ENCODE measurements around the gene COX20. TPM values are rescaled to one million over a fixed set of nuclear protein-coding genes. Genes with fewer than 3 reads are reported as not detected.

Gene COX20
- total and polyA plus RNA-seq, 8 donors = 5.5 to 65.7 (median 50.4) TPM

- DNase-seq = no peak
- Histone ChIP-seq H3K27me3 (no peaks in the 10 kb centered on the region), H3K4me1 (peaks cover 5 to 71% (median 40%) of the 10 kb centered on the region in 4 donors), H3K36me3 (peaks cover 46 to 93% (median 86%) of the 10 kb centered on the region in 4 donors), H3K9me3 (no peaks in the 10 kb centered on the region), H3K4me3 (no peak overlapping the region), H3K27ac (no peak overlapping the region)
- no peak for TF ChIP-seq CTCF (IDR thresholded peaks at IDR 0.05)
- no peak for TF ChIP-seq EP300 (IDR thresholded peaks at IDR 0.05)
- no peak for TF ChIP-seq POLR2AphosphoS5 (IDR thresholded peaks at IDR 0.05)
- no peak for TF ChIP-seq POLR2A (IDR thresholded peaks at IDR 0.05)
- whole genome bisulfite sequencing, 5 donors = 61 to 79% (median 65%) methylated on average over 3 of the region's 3 CpGs
- intact Hi-C loops (cut with DNase I; ENCODE audit: low total_unique reads) = no loop called here
These were observed 14.8 kb downstream of the COX20 start for GRCh38 chr1:244850099-244850852.

GRCh38 chr1:244850896-244851295 lies 15.4 kb downstream of the COX20 start:
- intact Hi-C loops (cut with DNase I; ENCODE audit: low total_unique reads) = no loop called here
- H3K9me3 ChIP-seq = no peaks in the 10 kb centered on the region
- H3K27ac ChIP-seq = no peak overlapping the region
- no peak for DNase-seq
- TF ChIP-seq EP300 (IDR thresholded peaks at IDR 0.05) = no peak
- TF ChIP-seq CTCF (IDR thresholded peaks at IDR 0.05) = no peak
- no peak for TF ChIP-seq POLR2AphosphoS5 (IDR thresholded peaks at IDR 0.05)
- TF ChIP-seq POLR2A (IDR thresholded peaks at IDR 0.05) = no peak
- H3K27me3 ChIP-seq = no peaks in the 10 kb centered on the region
- WGBS, 5 donors = 92 to 100% (median 99%) methylated on average over 2 of the region's 2 CpGs
- peaks cover 46 to 93% (median 86%) of the 10 kb centered on the region in 4 donors for H3K36me3 ChIP-seq
- H3K4me3 ChIP-seq = no peak overlapping the region
- H3K4me1 ChIP-seq = peaks cover 11 to 78% (median 43%) of the 10 kb centered on the region in 4 donors

GRCh38 chr1:244851546-244852231 lies 16.2 kb downstream of the COX20 start:
- Histone ChIP-seq H3K4me3 (no peak overlapping the region), H3K27me3 (no peaks in the 10 kb centered on the region), H3K36me3 (peaks cover 46 to 93% (median 86%) of the 10 kb centered on the region in 4 donors), H3K4me1 (peaks cover 11 to 85% (median 47%) of the 10 kb centered on the region in 4 donors), H3K9me3 (no peaks in the 10 kb centered on the region), H3K27ac (no peak overlapping the region)
- intact Hi-C loops (cut with DNase I; ENCODE audit: low total_unique reads) = no loop called here
- no peak for DNase-seq
- WGBS, 5 donors = 87 to 93% (median 91%) methylated on average over 4 of the region's 4 CpGs
- TF ChIP-seq POLR2A (IDR thresholded peaks at IDR 0.05) = no peak
- TF ChIP-seq EP300 (IDR thresholded peaks at IDR 0.05) = no peak
- no peak for TF ChIP-seq POLR2AphosphoS5 (IDR thresholded peaks at IDR 0.05)
- no peak for TF ChIP-seq CTCF (IDR thresholded peaks at IDR 0.05)

- H3K27ac ChIP-seq = no peak overlapping the region
- peaks cover 55 to 94% (median 87%) of the 10 kb centered on the region in 4 donors for H3K36me3 ChIP-seq
- H3K27me3 ChIP-seq = no peaks in the 10 kb centered on the region
- TF ChIP-seq POLR2AphosphoS5 (IDR thresholded peaks at IDR 0.05) = no peak
- no peak for TF ChIP-seq POLR2A (IDR thresholded peaks at IDR 0.05)
- TF ChIP-seq EP300 (IDR thresholded peaks at IDR 0.05) = no peak
- no peak for TF ChIP-seq CTCF (IDR thresholded peaks at IDR 0.05)
- H3K9me3 ChIP-seq = no peaks in the 10 kb centered on the region
- H3K4me3 ChIP-seq = no peak overlapping the region
- intact Hi-C loops (cut with DNase I; ENCODE audit: low total_unique reads) = no loop called here
- DNase-seq = no peak
- WGBS, 5 donors = 84 to 100% (median 90%) methylated on average over 1 of the region's 1 CpG
- H3K4me1 ChIP-seq = peaks cover 11 to 93% (median 52%) of the 10 kb centered on the region in 4 donors
These were observed 17.2 kb downstream of the COX20 start for GRCh38 chr1:244852694-244853093.

All from stomach (tissue), 9 donors.